ENCODE results near the gene TMEM140. TPM values are rescaled to one million over a fixed set of nuclear protein-coding genes. Genes with fewer than 3 reads are reported as not detected.
"Not testable (repeated sequence)": the region's sequence is repeated elsewhere in the genome, so short reads cannot be mapped to it uniquely, and the experiment has no call there.

Gene TMEM140
- total RNA-seq, result 10 to 100 TPM; 10.2 to 17.4 TPM

DNA sequence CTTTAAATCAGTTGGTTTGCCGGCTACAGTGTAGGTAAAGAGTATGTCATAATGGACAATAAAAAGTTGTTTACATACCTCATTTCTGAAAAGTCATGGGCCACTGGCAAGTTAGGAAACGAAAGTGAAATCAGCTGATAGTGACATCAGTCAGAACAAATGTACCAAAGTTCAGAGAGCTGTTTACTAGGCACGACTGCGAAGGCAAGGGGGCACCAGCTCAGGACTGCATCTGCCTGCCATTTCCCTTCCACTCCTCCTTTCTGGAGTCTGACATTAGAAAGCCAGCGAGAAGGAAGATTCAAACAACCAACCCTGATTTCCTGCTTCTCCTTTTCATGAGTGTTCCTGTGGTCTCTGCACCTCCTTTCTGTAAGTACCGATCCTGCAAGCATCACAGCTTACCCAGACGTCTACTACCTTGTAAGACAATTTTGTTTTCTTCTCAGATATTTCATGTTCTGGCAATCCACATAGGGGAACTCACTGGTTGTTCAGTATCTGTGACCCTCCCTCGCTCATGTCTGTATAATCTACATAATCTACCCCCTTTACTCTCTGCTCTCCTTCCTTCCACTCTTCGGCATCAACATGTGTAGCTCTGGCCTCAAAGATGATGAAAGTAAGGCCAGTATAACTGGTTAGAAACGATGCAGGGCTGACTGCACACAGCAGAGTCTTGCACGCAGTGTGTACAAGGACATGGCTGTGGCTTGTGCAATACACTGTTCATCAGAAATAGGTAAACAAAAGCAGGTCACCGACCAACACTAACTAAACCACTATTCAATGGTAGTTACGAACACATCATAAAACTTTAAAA lies at the start of gene TMEM140:
Gene TMEM140, plus strand, starts transcription at position 174 of the 823 bp plus-strand sequence. CDS start 16,370 bp downstream, outside the sequence.
- H3K27me3 Mint-ChIP-seq, result no peaks in the 10 kb centered on the region
- peaks cover 13% of the 10 kb centered on the region for H3K36me3 Mint-ChIP-seq
- ATAC-seq (peak; percentile 90 to 91), DNase-seq (ENCODE audit: low spot score) (no peak)
- peaks cover 52 to 59% of the 10 kb centered on the region in 2 donors for H3K4me1 Mint-ChIP-seq (ENCODE audit: low read depth in 2 of 2)
- H3K9me3 Mint-ChIP-seq, result peaks cover 4% of the 10 kb centered on the region
- peak within 1 kb of the TSS; percentile 93 for H3K4me3 Mint-ChIP-seq
- H3K27ac Mint-ChIP-seq, result peak within 1 kb of the TSS; percentile 95 to 99

DNA sequence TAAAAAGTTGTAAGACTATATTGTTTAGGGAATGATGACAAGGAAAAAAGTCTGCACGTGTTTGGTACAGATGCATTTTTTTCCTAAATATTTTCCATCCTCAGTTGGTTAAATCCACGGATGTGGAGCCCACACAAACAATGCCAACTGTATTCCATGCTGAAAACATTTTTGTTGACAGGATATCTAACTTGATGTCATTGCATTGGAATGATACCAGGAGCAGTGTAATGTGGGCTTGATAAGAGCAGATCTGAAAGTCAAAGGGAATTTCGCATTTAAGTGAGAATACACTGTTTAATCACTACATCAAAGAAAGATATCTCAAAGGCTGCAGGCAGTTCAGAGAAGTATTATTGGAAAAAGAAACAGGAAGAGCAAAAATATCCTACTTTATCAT lies 49.5 kb upstream of the TMEM140 start:
- DNase-seq (ENCODE audit: low spot score) (no peak), ATAC-seq (no peak)
- H3K4me3 Mint-ChIP-seq, result no peak overlapping the region
- H3K27ac Mint-ChIP-seq, result no peak overlapping the region
- peaks cover 6% of the 10 kb centered on the region for H3K36me3 Mint-ChIP-seq
- peaks cover 0 to 5% of the 10 kb centered on the region in 2 donors for H3K4me1 Mint-ChIP-seq (ENCODE audit: low read depth in 2 of 2)
- no peaks in the 10 kb centered on the region for H3K27me3 Mint-ChIP-seq
- H3K9me3 Mint-ChIP-seq, result peaks cover 3% of the 10 kb centered on the region

DNA sequence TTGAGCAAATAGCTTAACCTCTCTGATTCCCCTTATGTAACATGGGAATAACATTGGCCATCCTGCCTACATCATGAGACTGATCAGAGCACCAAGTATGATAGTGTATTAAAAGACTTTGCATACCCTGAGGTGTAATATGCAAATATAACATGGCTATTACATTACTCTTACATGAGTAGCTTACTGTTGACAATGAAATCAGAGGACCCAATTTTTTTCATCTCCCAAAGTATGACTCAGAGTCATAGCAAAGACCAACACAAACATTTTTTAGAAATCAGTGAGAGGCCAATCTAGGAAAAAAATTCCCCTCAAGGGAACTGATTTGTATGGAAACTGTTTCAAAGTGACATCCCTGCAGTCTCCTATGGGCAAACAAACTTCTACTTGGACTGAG lies 47.0 kb upstream of the TMEM140 start:
- DNase-seq (ENCODE audit: low spot score), result no peak
- peaks cover 3% of the 10 kb centered on the region for H3K9me3 Mint-ChIP-seq
- H3K27ac Mint-ChIP-seq, result no peak overlapping the region
- peaks cover 6% of the 10 kb centered on the region for H3K36me3 Mint-ChIP-seq
- H3K27me3 Mint-ChIP-seq, result no peaks in the 10 kb centered on the region
- ATAC-seq, result no peak
- H3K4me1 Mint-ChIP-seq (ENCODE audit: low read depth in 2 of 2), result peaks cover 0 to 5% of the 10 kb centered on the region in 2 donors
- no peak overlapping the region for H3K4me3 Mint-ChIP-seq

- ATAC-seq, result peak; percentile 66 to 82
- Mint-ChIP-seq H3K27me3 (no peaks in the 10 kb centered on the region), H3K36me3 (peaks cover 9% of the 10 kb centered on the region), H3K4me3 (no peak overlapping the region), H3K4me1 (ENCODE audit: low read depth in 2 of 2) (peaks cover 0 to 5% of the 10 kb centered on the region in 2 donors), H3K9me3 (peaks cover 3% of the 10 kb centered on the region), H3K27ac (no peak overlapping the region)
- no peak for DNase-seq (ENCODE audit: low spot score)
Observed at GRCh38 chr7:135102372-135102771, 45.5 kb upstream of the TMEM140 start.

GRCh38 chr7:135109562-135109961 lies 38.3 kb upstream of the TMEM140 start:
- no peak for DNase-seq (ENCODE audit: low spot score)
- no peaks in the 10 kb centered on the region for H3K4me1 Mint-ChIP-seq (ENCODE audit: low read depth in 2 of 2)
- H3K4me3 Mint-ChIP-seq, result no peak overlapping the region
- H3K27ac Mint-ChIP-seq, result no peak overlapping the region
- no peak for ATAC-seq
- peaks cover 4% of the 10 kb centered on the region for H3K9me3 Mint-ChIP-seq
- no peaks in the 10 kb centered on the region for H3K27me3 Mint-ChIP-seq
- peaks cover 12% of the 10 kb centered on the region for H3K36me3 Mint-ChIP-seq

DNA sequence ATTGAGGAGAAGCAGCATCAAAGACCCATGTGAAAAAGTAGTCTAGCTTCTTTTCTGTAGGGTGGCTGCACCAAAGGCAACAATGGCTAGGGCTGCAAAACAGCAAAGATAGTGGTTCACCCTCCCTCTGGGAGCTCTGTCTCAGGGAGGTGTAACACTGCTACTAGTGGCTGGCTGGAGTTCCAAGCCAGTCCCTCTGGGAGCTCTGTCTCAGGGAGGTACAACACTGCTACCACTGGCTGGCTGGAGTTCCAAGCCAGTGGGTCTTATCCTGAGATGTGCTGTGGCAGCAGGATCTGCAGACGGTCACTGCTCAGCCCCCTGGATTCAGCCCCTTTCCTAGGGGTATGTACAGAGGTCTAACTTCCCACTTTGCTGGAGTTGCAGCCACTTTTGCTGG lies 37.9 kb upstream of the TMEM140 start:
- H3K9me3 Mint-ChIP-seq, result peaks cover 8% of the 10 kb centered on the region
- no peaks in the 10 kb centered on the region for H3K4me1 Mint-ChIP-seq (ENCODE audit: low read depth in 2 of 2)
- H3K27ac Mint-ChIP-seq, result no peak overlapping the region
- H3K36me3 Mint-ChIP-seq, result peaks cover 12% of the 10 kb centered on the region
- H3K27me3 Mint-ChIP-seq, result no peaks in the 10 kb centered on the region
- DNase-seq (ENCODE audit: low spot score) (no peak), ATAC-seq (no peak)
- no peak overlapping the region for H3K4me3 Mint-ChIP-seq

DNA sequence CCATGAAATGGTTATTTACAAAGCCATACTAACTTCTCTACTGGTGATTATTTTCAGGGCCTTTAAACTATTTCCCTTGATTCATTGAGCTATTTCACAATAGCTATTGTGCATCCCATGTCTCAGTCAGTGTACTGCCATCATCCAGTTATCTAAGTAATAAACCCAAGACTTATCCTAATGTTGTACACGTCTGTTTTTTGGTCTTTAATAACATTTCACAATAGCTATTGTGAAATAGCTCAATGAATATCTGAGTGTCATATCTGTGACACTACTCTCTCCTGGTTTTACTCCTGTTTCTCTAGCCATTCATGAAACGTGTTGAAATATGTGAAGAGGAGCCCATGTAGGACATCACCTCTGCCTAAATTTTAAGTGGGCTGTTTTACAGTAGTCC lies 36.5 kb upstream of the TMEM140 start:
- no peak overlapping the region for H3K27ac Mint-ChIP-seq
- peaks cover 12% of the 10 kb centered on the region for H3K36me3 Mint-ChIP-seq
- H3K4me3 Mint-ChIP-seq, result no peak overlapping the region
- DNase-seq (ENCODE audit: low spot score) (no peak), ATAC-seq (no peak)
- no peaks in the 10 kb centered on the region for H3K4me1 Mint-ChIP-seq (ENCODE audit: low read depth in 2 of 2)
- no peaks in the 10 kb centered on the region for H3K27me3 Mint-ChIP-seq
- H3K9me3 Mint-ChIP-seq, result peaks cover 8% of the 10 kb centered on the region

GRCh38 chr7:135114622-135115021 lies 33.2 kb upstream of the TMEM140 start:
- Mint-ChIP-seq H3K4me1 (ENCODE audit: low read depth in 2 of 2) (no peaks in the 10 kb centered on the region), H3K4me3 (no peak overlapping the region), H3K27ac (no peak overlapping the region), H3K36me3 (peaks cover under 1% of the 10 kb centered on the region), H3K27me3 (no peaks in the 10 kb centered on the region), H3K9me3 (peaks cover 4% of the 10 kb centered on the region)
- ATAC-seq (no peak), DNase-seq (ENCODE audit: low spot score) (no peak)

DNA sequence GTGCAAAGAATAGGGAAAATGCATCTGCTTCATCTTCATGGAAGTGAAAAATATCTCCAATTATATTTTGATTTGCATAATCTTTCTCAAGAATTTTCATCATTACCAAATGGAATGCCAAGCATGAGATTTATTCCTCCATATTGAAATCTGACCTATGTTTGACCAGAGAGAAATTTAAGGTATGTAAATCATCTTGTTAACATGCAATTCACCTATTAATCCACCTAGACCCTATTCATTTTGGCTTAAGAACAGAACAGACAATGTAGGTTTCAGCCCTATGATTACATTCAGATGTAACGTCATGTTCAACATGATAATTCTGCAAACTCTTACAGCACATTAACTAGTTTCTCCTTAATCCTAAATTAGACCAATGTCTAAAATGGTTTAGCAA lies 30.8 kb upstream of the TMEM140 start:
- Mint-ChIP-seq H3K36me3 (peaks cover 12% of the 10 kb centered on the region), H3K27me3 (no peaks in the 10 kb centered on the region), H3K4me1 (ENCODE audit: low read depth in 2 of 2) (no peaks in the 10 kb centered on the region), H3K27ac (no peak overlapping the region), H3K9me3 (peaks cover 9% of the 10 kb centered on the region), H3K4me3 (no peak overlapping the region)
- no peak for DNase-seq (ENCODE audit: low spot score)
- ATAC-seq, result no peak

DNA sequence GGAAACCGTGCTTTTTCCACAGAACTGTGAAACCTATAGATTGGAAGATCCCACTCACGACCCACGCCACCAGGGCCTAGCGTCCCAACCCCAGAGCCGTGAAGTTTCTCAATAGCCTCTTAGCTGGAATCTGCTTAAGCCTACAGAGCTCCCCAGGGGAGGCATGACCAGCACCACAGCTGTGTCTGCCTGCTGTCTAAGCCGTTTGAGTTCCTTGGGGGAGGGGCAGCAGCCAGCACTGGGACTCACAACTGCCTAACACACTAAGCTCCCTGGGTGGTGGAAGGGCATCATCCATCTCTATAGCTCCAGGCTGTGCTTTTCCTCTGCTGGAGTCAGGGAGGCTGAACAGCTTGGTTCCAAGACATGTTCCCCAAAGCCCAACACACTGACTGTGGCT lies 26.0 kb upstream of the TMEM140 start:
- DNase-seq (ENCODE audit: low spot score) (no peak), ATAC-seq (no peak)
- no peaks in the 10 kb centered on the region for H3K27me3 Mint-ChIP-seq
- peaks cover 5 to 6% of the 10 kb centered on the region in 2 donors for H3K4me1 Mint-ChIP-seq (ENCODE audit: low read depth in 2 of 2)
- peaks cover 10% of the 10 kb centered on the region for H3K9me3 Mint-ChIP-seq
- H3K36me3 Mint-ChIP-seq, result peaks cover 24% of the 10 kb centered on the region
- no peak overlapping the region for H3K27ac Mint-ChIP-seq
- H3K4me3 Mint-ChIP-seq, result no peak overlapping the region

GRCh38 chr7:135124631-135125030 lies 23.2 kb upstream of the TMEM140 start:
- not testable (repeated sequence) for H3K27ac Mint-ChIP-seq; H3K4me3 Mint-ChIP-seq; H3K27me3 Mint-ChIP-seq; ATAC-seq; DNase-seq (ENCODE audit: low spot score); H3K4me1 Mint-ChIP-seq (ENCODE audit: low read depth in 2 of 2)
- H3K36me3 Mint-ChIP-seq, result peaks cover 23% of the 10 kb centered on the region
- H3K9me3 Mint-ChIP-seq, result peaks cover 10% of the 10 kb centered on the region

- Mint-ChIP-seq H3K4me1 (ENCODE audit: low read depth in 2 of 2) (peaks cover 5 to 6% of the 10 kb centered on the region in 2 donors), H3K36me3 (peaks cover 24% of the 10 kb centered on the region)
- ATAC-seq, result no peak
Observed at GRCh38 chr7:135128931-135129330, 18.9 kb upstream of the TMEM140 start.

DNA sequence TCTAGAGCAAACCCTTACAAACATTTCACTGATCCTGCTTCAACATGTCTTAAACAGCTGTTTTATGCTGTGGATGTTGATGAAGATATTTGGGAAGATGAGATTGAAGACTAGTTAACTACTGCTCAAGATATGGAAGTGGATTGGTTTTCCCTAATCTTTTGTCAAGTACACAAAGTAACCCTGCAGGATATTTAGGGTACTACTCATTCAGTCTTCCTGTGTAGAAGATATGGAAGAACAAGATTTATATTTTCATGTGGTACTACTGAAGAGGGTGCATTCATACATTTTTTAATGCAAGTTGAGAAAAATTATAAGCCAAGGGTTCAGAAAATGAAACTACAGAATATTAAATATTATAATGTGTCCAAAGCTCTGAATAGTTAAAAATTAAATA lies 18.3 kb upstream of the TMEM140 start:
- H3K27ac Mint-ChIP-seq, result no peak overlapping the region
- no peak for ATAC-seq
- H3K27me3 Mint-ChIP-seq, result no peaks in the 10 kb centered on the region
- peaks cover 4 to 5% of the 10 kb centered on the region in 2 donors for H3K4me1 Mint-ChIP-seq (ENCODE audit: low read depth in 2 of 2)
- no peak for DNase-seq (ENCODE audit: low spot score)
- no peak overlapping the region for H3K4me3 Mint-ChIP-seq
- peaks cover 23% of the 10 kb centered on the region for H3K36me3 Mint-ChIP-seq
- peaks cover 9% of the 10 kb centered on the region for H3K9me3 Mint-ChIP-seq

More at GRCh38 chr7:135128931-135129330, 18.9 kb upstream of the TMEM140 start:
- DNase-seq (ENCODE audit: low spot score), result no peak
- H3K4me3 Mint-ChIP-seq, result no peak overlapping the region
- no peak overlapping the region for H3K27ac Mint-ChIP-seq
- H3K27me3 Mint-ChIP-seq, result no peaks in the 10 kb centered on the region
- H3K9me3 Mint-ChIP-seq, result peaks cover 9% of the 10 kb centered on the region

- H3K27ac Mint-ChIP-seq, result no peak overlapping the region
- H3K9me3 Mint-ChIP-seq, result no peaks in the 10 kb centered on the region
Observed at GRCh38 chr7:135143885-135144668, 3.8 kb upstream of the TMEM140 start.

More at GRCh38 chr7:135143885-135144668, 3.8 kb upstream of the TMEM140 start:
- Mint-ChIP-seq H3K4me3 (no peak overlapping the region), H3K27me3 (no peaks in the 10 kb centered on the region), H3K4me1 (ENCODE audit: low read depth in 2 of 2) (peaks cover 29 to 34% of the 10 kb centered on the region in 2 donors), H3K36me3 (peaks cover 7% of the 10 kb centered on the region)
- ATAC-seq, result no peak
- DNase-seq (ENCODE audit: low spot score), result no peak

Measured in natural killer cell treated with Interleukin-12 subunit alpha and Interleukin-12 subunit beta and Interleukin-15 and Interleukin-18, amount 100 ng/mL, for 72 hours (primary cell).